NCI-H187 (cell line): Measurements from ENCODE around the gene C7orf25.

Experiments used
- DNase-seq, 2 experiments: peaks; one replicate each; lab custom pipeline; 2025; lab: John Stamatoyannopoulos, UW

The C7orf25 gene

DNA sequence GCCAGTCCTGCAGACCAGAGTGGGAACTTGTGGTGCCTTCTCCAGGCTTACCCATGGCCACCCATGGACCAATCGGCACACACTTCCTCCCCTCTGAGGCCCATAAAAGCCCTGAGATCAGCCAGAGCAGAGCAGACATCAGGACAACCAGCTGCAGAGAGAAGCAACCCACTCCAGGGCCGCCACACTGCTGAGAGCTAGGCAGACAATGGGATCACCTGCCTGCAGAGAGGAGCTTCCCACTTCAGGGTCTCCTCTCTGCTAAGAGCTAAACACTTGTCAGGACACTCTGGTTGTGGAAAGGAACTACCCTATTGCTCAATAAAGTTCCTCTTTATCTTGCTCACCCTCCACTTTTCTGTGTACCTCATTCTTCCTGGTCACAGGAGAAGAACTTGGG, 34.0 kb downstream of the C7orf25 start:
- no peak for DNase-seq

- peak in 1 of 2 experiments; percentile 8 for DNase-seq
Measured at GRCh38 chr7:42876182-42877068, 35.4 kb downstream of the C7orf25 start.

DNA sequence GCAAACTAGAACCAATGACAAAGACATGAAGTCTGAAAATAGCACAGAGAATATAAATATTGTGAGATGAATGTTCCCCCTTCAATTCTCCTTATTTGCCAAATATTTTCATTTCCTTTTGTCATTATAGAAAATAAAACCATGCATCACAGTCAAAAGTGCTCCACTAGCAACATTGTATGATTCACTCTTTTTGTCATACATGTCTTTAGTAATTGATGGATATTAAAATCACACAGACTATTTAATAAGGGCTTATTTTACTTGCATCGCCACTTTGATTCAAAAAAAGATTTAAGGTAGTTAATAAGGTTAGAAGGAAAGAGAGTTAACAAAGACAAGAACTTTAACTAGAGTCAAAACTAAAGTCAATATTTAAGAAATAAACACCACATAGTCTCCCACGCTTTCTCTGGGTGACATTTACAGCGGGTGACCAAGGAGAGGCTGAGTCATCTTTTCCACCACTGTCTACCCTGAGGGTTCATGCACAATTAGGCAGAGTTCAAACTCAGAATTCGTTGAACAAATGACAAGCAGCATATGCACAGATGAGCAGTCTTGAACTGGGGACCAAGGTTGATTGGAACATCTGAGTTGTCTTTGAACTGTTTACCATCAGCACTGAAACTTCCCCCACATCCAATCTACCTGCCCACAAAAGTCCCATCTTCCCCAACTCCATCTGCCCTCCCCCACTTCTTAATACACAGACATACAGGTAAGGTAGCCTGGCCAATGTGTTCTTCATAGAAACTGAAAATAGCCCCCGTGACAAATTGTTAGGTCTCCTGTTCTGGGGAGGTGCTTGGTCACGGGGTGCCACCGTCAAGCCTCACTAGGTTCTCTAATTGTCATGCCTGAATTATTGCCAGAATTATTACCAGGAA, 42.5 kb downstream of the C7orf25 start:
- DNase-seq, result no peak

DNA sequence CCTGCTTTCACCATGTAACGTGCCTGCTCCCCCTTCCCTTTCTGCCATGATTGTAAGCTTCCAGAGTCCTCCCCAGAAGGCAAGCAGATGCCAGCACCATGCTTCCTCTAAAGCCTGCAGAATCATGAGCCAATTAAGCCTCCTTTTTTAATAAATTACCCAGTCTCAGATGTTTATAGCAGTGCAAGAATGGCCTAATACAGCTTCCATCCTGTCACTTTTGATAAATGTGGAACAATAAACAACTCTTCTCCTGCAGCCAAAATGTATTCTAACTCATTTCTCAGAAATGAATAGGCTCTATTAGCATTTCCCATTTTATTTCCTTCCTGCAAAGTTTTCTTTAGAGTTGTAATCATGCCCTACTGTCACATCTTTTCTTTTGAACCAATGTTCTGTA, 43.4 kb downstream of the C7orf25 start:
- DNase-seq, result no peak
